Omental fat pad (tissue), 4 donors: ENCODE measurements around the gene CTDNEP1. TPM values are rescaled to one million over a fixed set of nuclear protein-coding genes. Genes with fewer than 3 reads are reported as not detected.
"Not testable (repeated sequence)": the region's sequence is repeated elsewhere in the genome, so short reads cannot be mapped to it uniquely, and the experiment has no call there.

Source experiments
- ATAC-seq: fragments of 150-250 bp; one replicate; pipeline ENCODE4 v1.9.1; 2016; ENCODE audit warnings: mild to moderate bottlenecking, moderate library complexity; ENCODE audit not compliant: low FRiP score
- DNase-seq: peaks from one replicate; pipeline ENCODE4 v3.0.0-alpha.2; 2019; ENCODE audit warnings: low spot score
- CTCF ChIP-seq, 3 donors: fragments of 450-650 bp; IDR thresholded peaks; one replicate each; pipeline ENCODE4 v1.5.1; 2016 to 2017; ENCODE audit warnings: antibody characterized with exemption in 3 of 3, mild to moderate bottlenecking in 3 of 3, moderate library complexity in 2 of 3
- total RNA-seq, 4 donors: library from RNA; depleted of rRNA; stranded (reverse); fragments of >200 nt; gene quantifications; one replicate each; pipeline ENCODE4 v1.1.0, GENCODE V29; 2016

Gene CTDNEP1
- total RNA-seq, 4 donors from 2014 or later = 47.9 to 66.2 (median 61.8) TPM

DNA sequence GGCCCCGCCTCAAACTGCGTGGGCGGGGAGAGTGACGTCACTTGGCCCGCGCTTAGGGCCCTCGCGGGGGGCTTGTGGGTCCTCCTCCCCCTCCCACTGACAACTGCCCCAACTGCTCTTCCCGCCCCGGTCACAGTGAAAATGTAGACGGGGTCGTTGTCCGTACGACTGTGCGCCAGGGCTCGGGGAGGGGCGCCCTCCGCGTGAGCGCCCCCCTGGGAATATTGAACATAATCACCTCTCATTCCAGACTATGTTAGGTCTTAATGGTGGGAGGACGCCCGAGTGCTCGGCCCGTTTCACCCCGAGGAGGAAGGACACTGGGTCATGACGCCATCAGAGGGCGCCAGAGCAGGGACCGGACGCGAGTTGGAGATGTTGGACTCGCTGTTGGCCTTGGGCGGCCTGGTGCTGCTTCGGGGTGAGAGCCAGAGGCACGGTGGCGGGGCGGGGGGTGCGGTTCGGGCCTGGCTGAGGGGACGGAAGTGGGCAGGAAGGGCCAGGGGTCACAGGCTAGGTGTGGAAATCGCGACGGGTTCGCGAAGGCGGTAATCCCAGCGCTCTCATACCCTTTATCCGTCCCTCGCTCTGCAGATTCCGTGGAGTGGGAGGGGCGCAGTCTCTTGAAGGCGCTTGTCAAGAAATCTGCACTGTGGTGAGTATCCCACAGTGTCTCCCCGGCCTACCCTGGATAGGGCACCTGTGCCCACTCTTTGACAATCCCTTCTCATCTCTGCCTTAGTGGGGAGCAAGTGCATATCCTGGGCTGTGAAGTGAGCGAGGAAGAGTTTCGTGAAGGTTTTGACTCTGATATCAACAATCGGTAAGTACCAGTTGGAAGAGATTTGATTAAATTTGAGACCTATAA, 876 bp upstream of the CTDNEP1 start, which contains the start of gene ELP5:
TSS of gene ELP5 (plus strand) at position 40 of the 868 bp plus-strand sequence. CDS start at position 376, 336 bp downstream.
- no peak for TF ChIP-seq CTCF (IDR thresholded peaks at IDR 0.05)

GRCh38 chr17:7250695-7251627, 573 bp downstream of the CTDNEP1 start:
- DNase-seq (no peak), ATAC-seq (peak; percentile 4)
- TF ChIP-seq CTCF (IDR thresholded peaks at IDR 0.05) = no peak

More for the DNA sequence above, 876 bp upstream of the CTDNEP1 start, which contains the start of gene ELP5:
- DNase-seq = peak; percentile 92
- peak; percentile 75 for ATAC-seq

DNA sequence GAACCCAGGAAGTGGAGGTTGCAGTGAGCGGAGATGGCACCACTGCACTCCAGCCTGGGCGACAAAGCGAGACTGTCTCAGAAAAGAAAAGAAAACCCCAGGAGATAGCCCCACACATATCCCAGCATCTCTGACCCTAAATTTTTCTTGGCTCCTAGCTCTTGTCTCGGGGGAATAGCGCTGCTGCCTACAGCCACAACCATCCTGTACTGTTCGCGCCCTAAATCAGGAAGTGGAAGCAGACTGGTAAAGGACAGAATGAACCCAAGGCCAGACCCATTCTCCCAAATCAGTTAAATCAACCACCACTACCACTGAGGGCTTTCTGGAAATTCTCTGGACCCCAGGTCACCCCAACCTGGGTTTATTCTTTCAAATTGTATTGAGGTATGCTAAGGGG, 1.7 kb downstream of the CTDNEP1 start:
- ATAC-seq (no peak), DNase-seq (no peak)
- no peak for TF ChIP-seq CTCF (IDR thresholded peaks at IDR 0.05)

- no peak for ATAC-seq
- no peak for DNase-seq
- TF ChIP-seq CTCF (IDR thresholded peaks at IDR 0.05) = no peak
These were observed 2.3 kb downstream of the CTDNEP1 start for GRCh38 chr17:7249214-7249613.

GRCh38 chr17:7248796-7249195, 2.7 kb downstream of the CTDNEP1 start:
- DNase-seq (no peak), ATAC-seq (no peak)
- TF ChIP-seq CTCF (IDR thresholded peaks at IDR 0.05) = no peak

DNA sequence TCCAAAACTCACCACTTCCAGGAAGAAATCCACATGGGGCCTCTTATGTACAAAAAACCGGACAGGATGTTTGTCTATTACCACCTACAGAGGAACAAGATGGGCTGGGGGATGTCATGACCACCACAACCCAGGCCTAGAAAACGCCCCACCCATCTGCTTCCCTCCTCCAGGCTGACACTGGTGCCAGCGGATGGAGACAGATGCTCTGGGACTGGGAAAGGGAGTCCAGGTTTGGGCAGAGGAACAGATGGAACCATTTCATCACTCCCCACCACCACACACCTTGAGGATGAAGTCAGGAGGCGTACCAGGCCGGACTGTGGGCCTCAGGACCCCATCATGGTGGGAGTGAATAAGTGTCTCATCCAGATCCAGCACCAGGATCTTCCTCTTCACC, 4.8 kb downstream of the CTDNEP1 start:
- no peak for TF ChIP-seq CTCF (IDR thresholded peaks at IDR 0.05)
- DNase-seq = no peak
- ATAC-seq = no peak

- ATAC-seq, DNase-seq: not testable (repeated sequence)
These were observed 7.7 kb downstream of the CTDNEP1 start for GRCh38 chr17:7243838-7244237.
